HepG2 (cell line): ENCODE data around the gene CPNE1. TPM values are rescaled to one million over a fixed set of nuclear protein-coding genes. Genes with fewer than 3 reads are reported as not detected.

ENCODE experiments used
- ATF7-NPFF ChIP-seq: sonication (generic); formaldehyde crosslinking; IDR thresholded peaks from 2 replicates; pipeline ENCODE4 v1.8.1; 2023; ENCODE audit warnings: mild to moderate bottlenecking, low read depth, missing genetic modification reagents, moderate library complexity
- CENPT ChIP-seq: sonication (generic); formaldehyde crosslinking; IDR thresholded peaks from 2 replicates; pipeline ENCODE4 v1.8.0; 2022; ENCODE audit warnings: low read depth, mild to moderate bottlenecking, moderate library complexity, missing genetic modification reagents
- ELF1 ChIP-seq: sonication (generic); formaldehyde crosslinking; IDR thresholded peaks from 2 replicates; pipeline ENCODE4 v1.4.0; 2020; ENCODE audit warnings: missing genetic modification reagents
- FOSL2 ChIP-seq: sonication (generic); formaldehyde crosslinking; IDR thresholded peaks from 2 replicates; pipeline ENCODE4 v1.4.0; 2020; ENCODE audit warnings: missing genetic modification reagents
- IRF2 ChIP-seq: IDR thresholded peaks from 2 replicates; pipeline ENCODE4 v1.6.1; 2018; ENCODE audit warnings: missing genetic modification reagents, missing compliant biosample characterization
- KDM2A ChIP-seq: sonication (generic); formaldehyde crosslinking; IDR thresholded peaks from 2 replicates; pipeline ENCODE4 v1.4.0; 2020; ENCODE audit warnings: low read depth, missing genetic modification reagents, borderline replicate concordance
- MEF2D ChIP-seq: sonication (generic); formaldehyde crosslinking; IDR thresholded peaks from 2 replicates; pipeline ENCODE4 v1.5.1; 2020; ENCODE audit warnings: mild to moderate bottlenecking, missing genetic modification reagents
- MEIS2 ChIP-seq: sonication (generic); formaldehyde crosslinking; IDR thresholded peaks from 2 replicates; pipeline ENCODE4 v1.9.0; 2021; ENCODE audit warnings: mild to moderate bottlenecking, missing genetic modification reagents
- RAD21 ChIP-seq: fragments of 450-650 bp; formaldehyde crosslinking; IDR thresholded peaks from 2 replicates; pipeline ENCODE4 v1.5.0; 2020; ENCODE audit warnings: mild to moderate bottlenecking
- SNAPC5 ChIP-seq: sonication (generic); formaldehyde crosslinking; IDR thresholded peaks from 2 replicates; pipeline ENCODE4 v1.8.1; 2023; ENCODE audit warnings: mild to moderate bottlenecking, missing genetic modification reagents, borderline replicate concordance
- WIZ ChIP-seq: sonication (generic); formaldehyde crosslinking; IDR thresholded peaks from 2 replicates; pipeline ENCODE4 v1.5.1; 2020; ENCODE audit warnings: mild to moderate bottlenecking, missing genetic modification reagents
- YY1 ChIP-seq: IDR thresholded peaks from 2 replicates; pipeline ENCODE4 v1.6.1; 2011; ENCODE audit warnings: low read length, low read depth, moderate library complexity, mild to moderate bottlenecking; ENCODE audit not compliant: insufficient read depth, insufficient replicate concordance
- ZBTB21 ChIP-seq: sonication (generic); formaldehyde crosslinking; IDR thresholded peaks from 2 replicates; pipeline ENCODE4 v1.4.0; 2020; ENCODE audit warnings: missing genetic modification reagents
- ZBTB33 ChIP-seq: sonication (generic); formaldehyde crosslinking; IDR thresholded peaks from 2 replicates; pipeline ENCODE4 v1.4.0; 2020; ENCODE audit warnings: missing genetic modification reagents
- ZNF205 ChIP-seq: IDR thresholded peaks from 2 replicates; pipeline ENCODE4 v1.6.1; 2018; ENCODE audit warnings: missing biosample characterization, missing genetic modification reagents
- ZNF280D ChIP-seq: sonication (generic); formaldehyde crosslinking; IDR thresholded peaks from 2 replicates; pipeline ENCODE4 v1.5.1; 2020; ENCODE audit warnings: mild to moderate bottlenecking, missing genetic modification reagents
- ZNF510 ChIP-seq: sonication (generic); formaldehyde crosslinking; IDR thresholded peaks from 2 replicates; pipeline ENCODE4 v1.4.0; 2020; ENCODE audit warnings: low read depth, mild to moderate bottlenecking, missing genetic modification reagents
- ZNF629 ChIP-seq: sonication (generic); formaldehyde crosslinking; conservative IDR thresholded peaks from 2 replicates; pipeline ENCODE4 v1.5.0; 2020; ENCODE audit warnings: missing genetic modification reagents
- polyA plus RNA-seq, 8 experiments: library from polyadenylated mRNA; depleted of rRNA in 3 of 8; stranded (reverse) in 7 of 8; unstranded in 1 of 8; fragments of >200 nt; fragmentation: Illumina TruSeq in 4 of 8; extraction: Trizol in 4 of 8; gene quantifications; 2 replicates each; pipeline versions ENCODE4 v1.2.1 to v1.2.3, GENCODE V29; 2011 to 2016; ENCODE audit warnings: low read depth in 4 of 8, missing spikeins in 1 of 8, mixed read lengths in 1 of 8; ENCODE audit not compliant: insufficient read depth in 1 of 8
- total RNA-seq, 5 experiments: library from RNA; depleted of rRNA; stranded (reverse); fragments of >200 nt; fragmentation: Illumina TruSeq; extraction: Trizol; gene quantifications; 2 replicates each; pipeline ENCODE4 v1.2.3, GENCODE V29; 2016; ENCODE audit warnings: low read depth in 1 of 5
- TF ChIP-seq, protein P1 (sequence below): sonication (generic); formaldehyde crosslinking; IDR thresholded peaks from 2 replicates; pipeline ENCODE4 v1.5.0; 2020; ENCODE audit warnings: missing genetic modification reagents
- TF ChIP-seq, protein P2 (sequence below): sonication (generic); formaldehyde crosslinking; IDR thresholded peaks from 2 replicates; pipeline ENCODE4 v1.8.1; 2023; ENCODE audit warnings: missing genetic modification reagents, inconsistent platforms, borderline replicate concordance

CPNE1 gene
- total and polyA plus RNA-seq, 2 of the 13 experiments (the other 11 are each of a cell fraction or from before 2014, with no cell fraction given), result 408 to 431 TPM

DNA sequence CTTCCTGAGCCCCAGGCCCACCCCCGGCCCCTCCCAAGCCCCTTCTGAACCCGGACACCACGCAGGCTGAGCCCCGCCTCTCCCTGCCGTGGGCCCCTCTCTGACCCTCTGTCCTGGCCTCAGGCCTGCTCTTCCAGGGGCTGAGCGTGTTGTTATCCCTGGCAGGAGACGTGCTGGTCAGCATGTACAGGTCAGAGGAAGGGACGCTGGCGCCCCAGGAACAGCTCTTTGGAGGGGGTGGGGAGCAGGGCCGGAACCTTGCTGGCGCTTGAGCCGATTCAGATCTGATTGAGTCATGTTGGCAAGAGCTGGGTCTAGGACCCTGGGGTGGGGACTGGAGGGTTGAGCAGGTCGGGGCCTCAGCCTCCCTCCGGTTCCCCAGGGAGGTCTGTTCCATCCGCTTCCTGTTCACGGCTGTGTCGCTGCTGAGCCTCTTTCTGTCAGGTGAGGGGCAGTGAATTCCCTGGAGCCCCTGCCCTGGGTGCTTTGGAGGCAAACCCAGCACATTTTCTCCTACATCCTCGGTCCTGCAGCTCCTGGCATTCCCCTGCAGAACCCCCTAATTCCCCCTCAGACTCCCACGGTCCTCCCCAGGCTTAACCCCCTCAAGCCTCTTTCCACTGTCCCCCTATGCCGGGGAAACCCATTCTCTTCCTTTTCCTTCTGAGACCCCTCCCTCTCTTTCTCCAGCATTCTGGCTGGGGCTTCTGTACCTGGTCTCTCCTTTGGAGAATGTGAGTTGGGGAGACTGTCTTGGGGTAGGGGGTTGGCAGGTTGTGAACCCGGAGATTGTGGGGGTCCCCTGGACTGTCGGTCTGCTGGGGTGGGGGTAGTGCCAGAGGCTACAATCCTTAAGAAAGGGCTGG lies 47.1 kb downstream of the CPNE1 start (continued):
- TF ChIP-seq, protein P1, sequence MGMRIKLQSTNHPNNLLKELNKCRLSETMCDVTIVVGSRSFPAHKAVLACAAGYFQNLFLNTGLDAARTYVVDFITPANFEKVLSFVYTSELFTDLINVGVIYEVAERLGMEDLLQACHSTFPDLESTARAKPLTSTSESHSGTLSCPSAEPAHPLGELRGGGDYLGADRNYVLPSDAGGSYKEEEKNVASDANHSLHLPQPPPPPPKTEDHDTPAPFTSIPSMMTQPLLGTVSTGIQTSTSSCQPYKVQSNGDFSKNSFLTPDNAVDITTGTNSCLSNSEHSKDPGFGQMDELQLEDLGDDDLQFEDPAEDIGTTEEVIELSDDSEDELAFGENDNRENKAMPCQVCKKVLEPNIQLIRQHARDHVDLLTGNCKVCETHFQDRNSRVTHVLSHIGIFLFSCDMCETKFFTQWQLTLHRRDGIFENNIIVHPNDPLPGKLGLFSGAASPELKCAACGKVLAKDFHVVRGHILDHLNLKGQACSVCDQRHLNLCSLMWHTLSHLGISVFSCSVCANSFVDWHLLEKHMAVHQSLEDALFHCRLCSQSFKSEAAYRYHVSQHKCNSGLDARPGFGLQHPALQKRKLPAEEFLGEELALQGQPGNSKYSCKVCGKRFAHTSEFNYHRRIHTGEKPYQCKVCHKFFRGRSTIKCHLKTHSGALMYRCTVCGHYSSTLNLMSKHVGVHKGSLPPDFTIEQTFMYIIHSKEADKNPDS (CRISPR knock-in tag), result 0 out of 2 replicates have a peak, but pooled peaks have one; percentile 13
- peak; percentile 65; the same call in 1 of the 2 replicates for TF ChIP-seq MEIS2 (CRISPR knock-in tag)
- peak; percentile 70 for TF ChIP-seq YY1
- peak; percentile 69 for TF ChIP-seq IRF2 (CRISPR knock-in tag)
- TF ChIP-seq SNAPC5 (CRISPR knock-in tag), result no peak
- peak; percentile 59 for TF ChIP-seq ZBTB33 (CRISPR knock-in tag)
- TF ChIP-seq RAD21 (CRISPR knock-in tag), result peak; percentile 83
- TF ChIP-seq FOSL2 (CRISPR knock-in tag), result peak; percentile 66
- TF ChIP-seq ELF1 (CRISPR knock-in tag), result peak; percentile 82
- 0 out of 2 replicates have a peak, but pooled peaks have one; percentile 32 for TF ChIP-seq ZNF629
- no peak for TF ChIP-seq CENPT
- peak; percentile 7; the same call in 1 of the 2 replicates for TF ChIP-seq ZNF280D (CRISPR knock-in tag)
- TF ChIP-seq, protein P2, sequence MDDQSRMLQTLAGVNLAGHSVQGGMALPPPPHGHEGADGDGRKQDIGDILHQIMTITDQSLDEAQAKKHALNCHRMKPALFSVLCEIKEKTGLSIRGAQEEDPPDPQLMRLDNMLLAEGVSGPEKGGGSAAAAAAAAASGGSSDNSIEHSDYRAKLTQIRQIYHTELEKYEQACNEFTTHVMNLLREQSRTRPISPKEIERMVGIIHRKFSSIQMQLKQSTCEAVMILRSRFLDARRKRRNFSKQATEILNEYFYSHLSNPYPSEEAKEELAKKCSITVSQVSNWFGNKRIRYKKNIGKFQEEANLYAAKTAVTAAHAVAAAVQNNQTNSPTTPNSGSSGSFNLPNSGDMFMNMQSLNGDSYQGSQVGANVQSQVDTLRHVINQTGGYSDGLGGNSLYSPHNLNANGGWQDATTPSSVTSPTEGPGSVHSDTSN (CRISPR knock-in tag), result no peak
- TF ChIP-seq ZNF205, result peak; percentile 64
- TF ChIP-seq WIZ (CRISPR knock-in tag), result 0 out of 2 replicates have a peak, but pooled peaks have one; percentile 62
- TF ChIP-seq ATF7-NPFF, result peak; percentile 67; the same call in 1 of the 2 replicates
- TF ChIP-seq MEF2D (CRISPR knock-in tag), result peak; percentile 92
- TF ChIP-seq ZNF510 (CRISPR knock-in tag), result no peak; the same call in 1 of the 2 replicates
- TF ChIP-seq ZBTB21 (CRISPR knock-in tag), result peak; percentile 55; the same call in 1 of the 2 replicates
- TF ChIP-seq KDM2A (CRISPR knock-in tag), result peak; percentile 82; the same call in 1 of the 2 replicates
